Measurements from ENCODE around the gene NLRP7. TPM values are rescaled to one million over a fixed set of nuclear protein-coding genes. Genes with fewer than 3 reads are reported as not detected.
"Not testable (repeated sequence)": the region's sequence is repeated elsewhere in the genome, so short reads cannot be mapped to it uniquely, and the experiment has no call there.

Gene NLRP7
- total and polyA plus RNA-seq, 8 donors: 0.09 to 0.20 TPM; not detected in 6

DNA sequence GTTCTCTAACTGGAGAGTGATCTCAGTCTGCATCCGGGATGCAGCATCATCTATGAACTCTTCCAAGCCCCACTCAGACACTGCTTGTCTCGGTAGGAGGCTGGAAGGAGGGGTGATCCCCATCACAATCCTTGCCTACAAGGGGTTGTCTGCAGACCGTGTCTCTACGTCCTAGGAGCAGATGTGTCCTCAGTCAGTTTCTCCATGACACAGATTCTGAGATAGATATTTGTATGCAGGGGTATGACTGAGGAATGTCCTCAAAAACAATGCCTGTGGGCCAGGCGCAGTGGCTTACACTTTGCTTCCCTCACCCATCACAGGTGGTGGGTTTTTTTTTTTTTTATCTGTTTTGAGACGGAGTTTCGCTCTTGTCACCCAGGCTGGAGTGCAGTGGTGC, 40.5 kb downstream of the NLRP7 start:
- no peak overlapping the region for H3K27ac ChIP-seq
- H3K9me3 ChIP-seq: no peaks in the 10 kb centered on the region
- no peak for DNase-seq
- intact Hi-C loops (cut with DNase I): no loop called here
- H3K4me1 ChIP-seq: peaks cover 0 to 2% of the 10 kb centered on the region in 2 donors
- H3K4me3 ChIP-seq: no peak overlapping the region
- H3K36me3 ChIP-seq: no peaks in the 10 kb centered on the region
- TF ChIP-seq, protein P1, sequence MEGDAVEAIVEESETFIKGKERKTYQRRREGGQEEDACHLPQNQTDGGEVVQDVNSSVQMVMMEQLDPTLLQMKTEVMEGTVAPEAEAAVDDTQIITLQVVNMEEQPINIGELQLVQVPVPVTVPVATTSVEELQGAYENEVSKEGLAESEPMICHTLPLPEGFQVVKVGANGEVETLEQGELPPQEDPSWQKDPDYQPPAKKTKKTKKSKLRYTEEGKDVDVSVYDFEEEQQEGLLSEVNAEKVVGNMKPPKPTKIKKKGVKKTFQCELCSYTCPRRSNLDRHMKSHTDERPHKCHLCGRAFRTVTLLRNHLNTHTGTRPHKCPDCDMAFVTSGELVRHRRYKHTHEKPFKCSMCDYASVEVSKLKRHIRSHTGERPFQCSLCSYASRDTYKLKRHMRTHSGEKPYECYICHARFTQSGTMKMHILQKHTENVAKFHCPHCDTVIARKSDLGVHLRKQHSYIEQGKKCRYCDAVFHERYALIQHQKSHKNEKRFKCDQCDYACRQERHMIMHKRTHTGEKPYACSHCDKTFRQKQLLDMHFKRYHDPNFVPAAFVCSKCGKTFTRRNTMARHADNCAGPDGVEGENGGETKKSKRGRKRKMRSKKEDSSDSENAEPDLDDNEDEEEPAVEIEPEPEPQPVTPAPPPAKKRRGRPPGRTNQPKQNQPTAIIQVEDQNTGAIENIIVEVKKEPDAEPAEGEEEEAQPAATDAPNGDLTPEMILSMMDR (IDR thresholded peaks at IDR 0.05): no peak
- peaks cover 0 to 38% of the 10 kb centered on the region in 2 donors for H3K27me3 ChIP-seq
- ATAC-seq: no peak

DNA sequence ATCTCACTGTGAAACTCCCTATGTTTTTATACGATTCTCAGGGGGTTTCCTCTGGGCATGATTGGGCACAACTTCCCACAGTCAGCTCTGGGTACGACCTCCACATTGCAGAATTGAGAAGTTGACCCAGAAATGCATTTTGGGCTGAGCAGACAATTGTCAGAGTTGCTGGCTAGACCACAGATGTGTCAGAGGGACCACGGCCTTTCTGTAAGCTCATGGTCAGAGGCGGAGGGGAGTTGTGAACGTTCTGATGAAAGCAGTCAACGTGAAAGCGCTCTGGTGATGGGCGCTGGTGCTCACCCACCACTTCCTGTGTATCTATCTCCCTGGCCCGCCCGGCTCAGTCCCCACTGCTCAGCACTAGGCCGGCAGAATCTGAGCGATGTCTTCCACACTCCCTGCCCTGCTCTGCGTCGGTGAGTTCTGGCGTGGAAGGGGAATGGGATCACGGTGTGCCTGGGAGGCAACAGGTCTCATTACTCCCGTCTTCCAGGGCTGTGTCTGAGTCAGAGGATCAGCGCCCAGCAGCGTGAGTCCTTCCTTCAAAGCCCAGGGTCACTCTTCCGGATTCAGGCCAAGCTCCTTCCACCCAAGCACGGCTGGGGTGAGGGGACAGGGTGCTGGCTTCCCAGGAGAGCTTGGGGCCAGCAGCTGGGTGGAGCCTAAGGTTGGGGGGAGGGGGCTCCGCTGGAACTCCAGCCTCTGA, 41.4 kb downstream of the NLRP7 start, which contains the start of gene NCR1:
Gene NCR1 (plus strand): TSS at position 346 of the 709 bp plus-strand sequence. CDS start 40 bp downstream, at position 386.
- no peak for ATAC-seq
- Histone ChIP-seq H3K27ac (no peak within 1 kb of the TSS), H3K4me1 (peaks cover 0 to 3% of the 10 kb centered on the region in 2 donors), H3K36me3 (no peaks in the 10 kb centered on the region), H3K4me3 (no peak within 1 kb of the TSS), H3K27me3 (peaks cover 0 to 38% of the 10 kb centered on the region in 2 donors), H3K9me3 (no peaks in the 10 kb centered on the region)
- DNase-seq: no peak
- intact Hi-C loops (cut with DNase I): no loop called here
- TF ChIP-seq, protein P1 (IDR thresholded peaks at IDR 0.05): no peak

DNA sequence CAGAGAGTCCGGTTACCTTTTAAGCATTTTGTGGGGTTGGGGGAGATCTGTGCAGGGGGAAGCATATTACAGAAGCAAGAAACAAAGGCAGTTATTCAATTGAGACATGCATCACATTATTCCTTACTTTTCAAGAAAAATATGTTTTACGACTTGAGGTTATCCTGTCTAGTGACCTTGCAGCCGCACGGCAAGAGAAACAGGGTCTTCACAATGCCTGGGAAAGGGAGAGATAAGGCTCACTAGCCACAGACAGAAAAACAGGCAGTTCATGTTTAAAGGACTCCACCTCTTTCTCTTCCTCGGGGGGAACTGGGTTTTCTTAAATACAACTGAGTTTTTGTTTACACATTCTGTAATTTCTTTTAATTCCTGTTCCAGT, 41.9 kb downstream of the NLRP7 start:
- no peak for DNase-seq
- H3K36me3 ChIP-seq: no peaks in the 10 kb centered on the region
- no peak for ATAC-seq
- H3K9me3 ChIP-seq: no peaks in the 10 kb centered on the region
- no peak overlapping the region for H3K4me3 ChIP-seq
- TF ChIP-seq, protein P1 (IDR thresholded peaks at IDR 0.05): no peak
- H3K4me1 ChIP-seq: peaks cover 0 to 9% of the 10 kb centered on the region in 2 donors
- intact Hi-C loops (cut with DNase I): no loop called here
- peaks cover 0 to 38% of the 10 kb centered on the region in 2 donors for H3K27me3 ChIP-seq
- no peak overlapping the region for H3K27ac ChIP-seq

DNA sequence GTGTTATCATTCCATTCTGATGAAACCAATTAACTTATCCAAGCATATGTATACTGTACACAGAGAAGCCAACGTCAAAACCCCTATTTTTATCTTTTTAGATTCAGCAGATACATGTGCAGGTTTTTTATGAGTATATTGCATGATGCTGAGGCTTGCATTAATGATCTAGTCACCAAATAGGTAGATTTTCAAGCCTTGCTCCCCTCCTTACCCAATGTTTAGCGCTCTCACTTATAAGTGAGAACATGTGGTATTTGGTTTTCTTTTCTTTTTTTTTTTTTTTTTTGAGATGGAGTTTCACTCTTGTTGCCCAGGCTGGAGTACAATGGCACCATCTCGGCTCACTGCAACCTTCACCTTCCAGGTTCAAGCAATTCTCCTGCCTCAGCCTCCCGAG, 43.1 kb downstream of the NLRP7 start:
- H3K4me1 ChIP-seq; ATAC-seq; H3K9me3 ChIP-seq; intact Hi-C loops (cut with DNase I); H3K27ac ChIP-seq; H3K4me3 ChIP-seq; H3K36me3 ChIP-seq; DNase-seq: not testable (repeated sequence)
- H3K27me3 ChIP-seq: peaks cover 0 to 30% of the 10 kb centered on the region in 2 donors

DNA sequence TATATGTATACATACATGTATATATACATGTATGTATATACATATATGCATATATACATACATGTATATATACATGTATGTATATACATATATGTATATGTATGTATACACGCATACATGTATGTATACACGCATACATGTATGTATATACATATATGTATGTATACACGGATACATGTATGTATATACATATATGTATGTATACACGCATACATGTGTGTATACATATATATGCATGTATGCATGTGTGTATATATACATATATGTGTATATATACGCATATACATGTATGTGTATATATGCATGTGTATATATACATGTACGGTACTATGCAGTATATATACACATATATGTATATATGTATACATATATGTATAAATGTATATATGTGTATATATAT, 44.0 kb downstream of the NLRP7 start:
- DNase-seq (no peak), ATAC-seq (no peak)
- TF ChIP-seq, protein P1 (IDR thresholded peaks at IDR 0.05): no peak
- no peaks in the 10 kb centered on the region for H3K9me3 ChIP-seq
- intact Hi-C loops (cut with DNase I): no loop called here
- H3K4me3 ChIP-seq: no peak overlapping the region
- peaks cover 0 to 26% of the 10 kb centered on the region in 2 donors for H3K27me3 ChIP-seq
- no peaks in the 10 kb centered on the region for H3K36me3 ChIP-seq
- H3K27ac ChIP-seq: no peak overlapping the region
- peaks cover 0 to 9% of the 10 kb centered on the region in 2 donors for H3K4me1 ChIP-seq

Measured in left lung (tissue), 10 donors.